Epithelial cell of proximal tubule (primary cell): ENCODE data around the gene MRPL12. TPM values are rescaled to one million over a fixed set of nuclear protein-coding genes. Genes with fewer than 3 reads are reported as not detected.

Source experiments
- DNase-seq: peaks from one replicate; pipeline ENCODE4 v3.0.0-alpha.2; 2011; ENCODE audit warnings: low read depth
- H3K4me3 ChIP-seq: 2 replicates; pipeline ENCODE4 v1.5.1; 2011; ENCODE audit warnings: low read depth, mild to moderate bottlenecking, low read length
- total RNA-seq: library from RNA; depleted of rRNA; stranded (reverse); fragments of >200 nt; gene quantifications from 2 replicates; pipeline ENCODE4 v1.2.3, GENCODE V29; 2015
- TF ChIP-seq, protein P1 (sequence below): conservative IDR thresholded peaks from 2 replicates; pipeline ENCODE4 v1.5.1; 2012; ENCODE audit warnings: low read depth, mild to moderate bottlenecking, low read length

MRPL12 gene
- total RNA-seq, 1 donor from 2014 or later, result 127 TPM

- H3K4me3 ChIP-seq, result no peak overlapping the region
- DNase-seq, result no peak
- TF ChIP-seq, protein P1, sequence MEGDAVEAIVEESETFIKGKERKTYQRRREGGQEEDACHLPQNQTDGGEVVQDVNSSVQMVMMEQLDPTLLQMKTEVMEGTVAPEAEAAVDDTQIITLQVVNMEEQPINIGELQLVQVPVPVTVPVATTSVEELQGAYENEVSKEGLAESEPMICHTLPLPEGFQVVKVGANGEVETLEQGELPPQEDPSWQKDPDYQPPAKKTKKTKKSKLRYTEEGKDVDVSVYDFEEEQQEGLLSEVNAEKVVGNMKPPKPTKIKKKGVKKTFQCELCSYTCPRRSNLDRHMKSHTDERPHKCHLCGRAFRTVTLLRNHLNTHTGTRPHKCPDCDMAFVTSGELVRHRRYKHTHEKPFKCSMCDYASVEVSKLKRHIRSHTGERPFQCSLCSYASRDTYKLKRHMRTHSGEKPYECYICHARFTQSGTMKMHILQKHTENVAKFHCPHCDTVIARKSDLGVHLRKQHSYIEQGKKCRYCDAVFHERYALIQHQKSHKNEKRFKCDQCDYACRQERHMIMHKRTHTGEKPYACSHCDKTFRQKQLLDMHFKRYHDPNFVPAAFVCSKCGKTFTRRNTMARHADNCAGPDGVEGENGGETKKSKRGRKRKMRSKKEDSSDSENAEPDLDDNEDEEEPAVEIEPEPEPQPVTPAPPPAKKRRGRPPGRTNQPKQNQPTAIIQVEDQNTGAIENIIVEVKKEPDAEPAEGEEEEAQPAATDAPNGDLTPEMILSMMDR, result no peak
Measured at GRCh38 chr17:81700353-81701287, 2.5 kb upstream of the MRPL12 start.

DNA sequence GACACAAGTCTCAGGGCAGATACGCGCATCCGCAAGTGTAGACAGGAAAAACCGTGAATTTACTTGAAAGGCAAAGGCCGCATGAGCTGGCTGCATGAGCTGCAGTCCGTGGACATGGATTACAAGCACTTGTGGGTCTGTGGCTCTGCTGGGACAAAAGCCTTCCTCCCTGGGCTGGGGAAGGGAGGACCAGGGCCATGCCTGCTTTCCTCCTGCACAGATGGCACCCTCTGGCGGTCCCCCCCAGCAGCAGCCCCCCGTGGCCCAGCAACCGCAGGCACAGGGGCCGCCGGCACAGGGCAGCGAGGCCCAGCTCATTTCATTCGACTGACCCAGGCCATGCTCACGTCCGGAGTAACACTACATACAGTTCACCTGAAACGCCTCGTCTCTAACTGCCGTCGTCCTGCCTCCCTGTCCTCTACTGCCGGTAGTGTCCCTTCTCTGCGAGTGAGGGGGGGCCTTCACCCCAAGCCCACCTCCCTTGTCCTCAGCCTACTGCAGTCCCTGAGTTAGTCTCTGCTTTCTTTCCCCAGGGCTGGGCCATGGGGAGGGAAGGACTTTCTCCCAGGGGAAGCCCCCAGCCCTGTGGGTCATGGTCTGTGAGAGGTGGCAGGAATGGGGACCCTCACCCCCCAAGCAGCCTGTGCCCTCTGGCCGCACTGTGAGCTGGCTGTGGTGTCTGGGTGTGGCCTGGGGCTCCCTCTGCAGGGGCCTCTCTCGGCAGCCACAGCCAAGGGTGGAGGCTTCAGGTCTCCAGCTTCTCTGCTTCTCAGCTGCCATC is 1.7 kb upstream of the MRPL12 start:
- H3K4me3 ChIP-seq, result peak overlapping the region; percentile 96

GRCh38 chr17:81703747-81704654 is 834 bp downstream of the MRPL12 start:
- peak overlapping the region; percentile 96 for H3K4me3 ChIP-seq
- no peak for DNase-seq
- TF ChIP-seq, protein P1, result no peak

More for the DNA sequence above, 1.7 kb upstream of the MRPL12 start:
- TF ChIP-seq, protein P1, result peak; percentile 23
- DNase-seq, result no peak

DNA sequence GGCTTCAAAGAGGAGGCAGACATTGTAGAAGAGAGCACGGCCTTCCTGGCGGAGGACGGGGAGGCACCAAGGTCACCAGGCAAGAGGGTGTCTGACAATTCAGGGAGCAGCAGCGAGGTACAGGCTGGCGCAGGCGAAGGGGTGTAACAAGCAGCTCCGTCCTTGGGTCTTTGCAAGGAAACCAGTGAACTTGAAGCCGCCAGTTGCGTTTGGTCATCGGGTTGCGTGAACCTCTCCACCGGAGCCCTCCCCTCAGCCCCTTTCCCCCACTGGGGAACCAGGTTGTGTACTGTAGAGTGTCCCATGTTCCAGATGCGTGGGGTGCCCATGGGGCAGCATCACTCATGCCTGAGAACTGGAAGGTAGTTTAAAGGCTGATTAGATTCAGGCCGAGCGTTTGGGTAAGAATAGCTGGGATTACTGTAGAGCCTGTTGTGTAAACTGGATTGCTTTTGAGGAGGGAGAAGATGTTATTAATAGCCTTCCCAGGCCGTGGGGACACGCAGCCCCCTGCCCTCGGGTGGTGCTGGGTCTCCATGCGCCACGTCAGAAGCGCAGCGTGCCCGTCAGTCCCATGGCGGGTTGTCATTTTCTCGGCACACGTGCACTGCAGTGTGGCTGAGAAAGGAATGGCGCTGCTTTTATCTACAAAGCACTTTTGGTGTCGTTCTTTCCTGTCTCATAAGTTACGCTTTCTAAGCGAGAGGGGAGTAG is 2.5 kb downstream of the MRPL12 start:
- no peak overlapping the region for H3K4me3 ChIP-seq
- no peak for DNase-seq
- TF ChIP-seq, protein P1, result no peak

GRCh38 chr17:81706232-81706611 is 3.1 kb downstream of the MRPL12 start:
- H3K4me3 ChIP-seq, result no peak overlapping the region
- DNase-seq, result no peak
- TF ChIP-seq, protein P1, result no peak
